Measurements from ENCODE around the gene RHBDD1.

Gene RHBDD1

DNA sequence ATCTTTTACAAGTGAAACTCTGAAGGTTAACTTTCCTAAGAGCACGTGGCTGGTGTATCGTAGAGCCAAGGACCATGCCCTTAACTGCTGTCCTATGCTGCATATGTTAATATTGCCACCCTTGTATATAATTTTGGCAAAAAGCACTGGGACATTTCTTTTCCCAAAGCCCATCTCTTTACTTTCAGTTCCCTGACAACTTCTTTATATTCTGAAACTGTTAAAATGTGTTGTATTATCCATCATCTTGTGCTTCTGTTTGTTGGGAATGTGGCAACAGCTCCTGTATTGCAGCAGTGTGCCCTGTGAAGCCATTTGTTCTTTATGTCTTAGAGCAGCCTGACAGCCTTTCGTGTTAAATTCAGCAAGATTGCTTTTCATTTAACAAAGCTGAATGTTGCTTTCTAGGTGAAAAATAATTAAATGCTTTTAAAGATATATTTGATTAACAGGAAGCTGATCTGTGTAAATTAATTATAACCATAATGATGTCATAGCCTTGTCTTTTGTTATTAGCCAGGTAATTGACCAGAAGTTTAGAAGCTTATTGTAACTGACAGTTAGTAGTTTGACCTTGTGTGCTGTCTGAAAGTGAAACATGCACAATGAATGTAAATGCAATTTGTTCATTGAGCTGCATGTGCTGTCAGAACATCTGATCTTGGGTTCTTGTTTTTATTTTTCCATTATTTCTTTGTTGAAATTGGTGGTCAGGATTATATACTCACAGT lies 9.7 kb downstream of the RHBDD1 start:
- peak; percentile 8 for DNase-seq (ENCODE audit: low read depth, low spot score)

GRCh38 chr2:226847090-226847489 lies 11.2 kb downstream of the RHBDD1 start:
- DNase-seq (ENCODE audit: low read depth, low spot score): no peak

DNA sequence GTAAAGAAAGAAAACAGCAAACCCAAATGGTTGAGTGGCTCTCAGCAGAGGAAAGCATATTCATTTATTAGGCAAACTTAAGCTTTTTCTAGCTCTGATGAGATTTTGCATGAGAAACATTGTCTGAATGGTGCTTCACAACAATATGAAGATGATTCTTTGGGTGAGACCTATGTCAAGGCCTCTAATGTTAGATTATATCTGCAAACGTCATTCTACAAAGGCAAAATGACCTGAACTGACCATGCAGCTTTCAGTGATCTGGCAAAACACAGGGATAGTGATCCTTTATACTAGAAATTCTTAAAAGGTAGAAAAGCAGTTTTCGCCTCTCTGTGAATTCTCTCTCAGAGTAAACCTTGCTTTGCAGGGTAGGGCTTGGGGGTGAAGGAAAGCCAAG lies 11.7 kb downstream of the RHBDD1 start:
- DNase-seq (ENCODE audit: low read depth, low spot score): no peak

DNA sequence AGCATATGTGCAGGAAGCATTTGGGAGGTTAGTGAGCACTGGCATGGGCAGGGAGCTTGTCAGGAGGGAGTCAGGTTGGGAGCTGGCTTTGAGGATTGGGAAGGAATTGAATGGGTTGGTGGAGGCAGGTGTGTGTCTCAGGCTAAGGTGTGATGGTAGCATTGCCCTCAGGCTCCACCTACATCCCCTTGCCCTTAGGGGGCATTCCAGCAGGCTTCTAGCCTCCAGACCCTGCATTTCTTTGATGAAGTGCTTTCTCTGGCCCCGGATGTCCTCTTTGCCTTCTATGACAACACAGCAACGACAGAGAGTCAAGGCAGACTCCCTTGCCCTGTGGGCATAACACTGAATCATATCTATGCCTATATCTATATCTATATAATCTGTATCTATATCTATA lies 13.5 kb downstream of the RHBDD1 start:
- DNase-seq (ENCODE audit: low read depth, low spot score): no peak

- DNase-seq (ENCODE audit: low read depth, low spot score): no peak
Measured at GRCh38 chr2:226850024-226850423, 14.2 kb downstream of the RHBDD1 start.

DNA sequence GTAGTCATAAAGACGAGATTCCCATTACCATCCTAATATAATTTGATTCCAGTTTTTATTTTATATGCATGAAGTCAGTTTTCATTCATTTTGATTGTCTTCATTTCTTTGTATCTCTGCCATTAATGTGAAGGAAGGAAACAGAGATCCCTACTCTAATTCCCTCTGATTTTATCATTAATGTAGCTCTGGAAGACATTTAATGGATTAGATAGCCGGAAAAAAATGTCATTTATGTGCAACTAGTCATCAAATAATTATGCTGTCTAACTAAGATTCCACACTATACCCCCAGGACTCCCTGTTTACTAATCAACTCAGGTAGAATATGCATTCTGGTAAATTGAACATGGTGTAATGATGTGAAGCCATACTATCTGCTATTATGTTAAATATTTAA lies 19.9 kb downstream of the RHBDD1 start:
- DNase-seq (ENCODE audit: low read depth, low spot score): no peak

GRCh38 chr2:226860087-226860486 lies 24.2 kb downstream of the RHBDD1 start:
- DNase-seq (ENCODE audit: low read depth, low spot score): no peak

DNA sequence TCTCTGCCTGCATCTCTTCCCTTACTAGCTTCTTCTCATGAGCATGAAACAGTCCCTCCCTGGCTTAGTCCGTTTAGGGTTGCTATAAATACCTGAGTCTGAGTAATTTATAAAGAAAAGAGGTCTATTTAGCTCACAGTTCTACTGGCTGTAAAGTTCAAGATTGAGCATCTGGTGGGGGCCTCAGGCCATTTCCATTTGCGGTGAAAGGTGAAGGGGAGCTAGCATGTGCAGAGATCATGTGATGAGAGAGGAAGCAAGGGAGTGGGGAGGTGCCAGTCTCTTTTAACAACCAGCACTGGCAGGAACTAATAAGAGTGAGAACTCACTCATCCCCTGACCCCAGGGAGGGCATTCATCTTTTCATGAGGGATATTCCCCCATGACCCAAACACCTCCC lies 26.8 kb downstream of the RHBDD1 start:
- no peak for DNase-seq (ENCODE audit: low read depth, low spot score)

DNA sequence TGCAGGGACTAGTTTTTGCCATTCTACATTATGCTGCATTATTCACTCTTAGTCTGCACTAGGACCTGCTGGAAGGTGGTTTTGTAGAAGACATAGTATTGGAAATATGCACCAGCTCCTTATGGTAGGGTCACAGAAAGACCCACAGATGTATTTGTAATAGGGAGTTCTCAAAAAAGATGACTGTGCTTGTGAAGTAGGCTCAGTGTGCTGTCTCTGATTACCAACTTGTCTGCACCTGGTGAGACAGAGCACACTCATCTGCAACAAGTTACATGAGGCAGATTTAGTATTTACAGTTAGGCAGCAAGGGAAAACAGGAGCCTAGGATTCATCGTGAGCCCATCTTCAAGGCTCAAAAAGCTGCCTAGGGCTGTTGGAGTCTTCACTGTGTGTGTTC lies 29.4 kb downstream of the RHBDD1 start:
- DNase-seq (ENCODE audit: low read depth, low spot score): no peak

- DNase-seq (ENCODE audit: low read depth, low spot score): no peak
Measured at GRCh38 chr2:226865710-226866109, 29.9 kb downstream of the RHBDD1 start.

GRCh38 chr2:226868331-226869162 lies 32.7 kb downstream of the RHBDD1 start:
- peak; percentile 25 for DNase-seq (ENCODE audit: low read depth, low spot score)

DNA sequence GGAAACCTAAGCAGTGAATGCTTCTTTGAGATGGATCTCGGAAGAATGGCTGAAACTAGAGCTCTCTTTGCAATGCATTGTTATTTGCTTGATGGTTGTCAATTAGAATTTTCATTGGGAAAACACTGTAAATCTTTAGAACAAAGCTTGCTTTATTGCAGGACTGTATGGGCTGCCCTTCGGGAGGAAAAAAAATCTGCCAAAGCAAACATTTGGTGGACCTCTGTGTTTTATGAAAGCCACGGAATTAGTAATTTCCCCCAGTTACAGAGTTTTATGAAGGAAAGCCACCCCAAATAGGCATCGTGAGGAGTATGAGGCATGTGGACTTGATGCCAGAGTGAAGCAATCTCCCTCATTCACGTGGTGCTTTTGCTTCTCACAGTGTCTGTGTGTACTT lies 33.5 kb downstream of the RHBDD1 start:
- DNase-seq (ENCODE audit: low read depth, low spot score): peak; percentile 31

DNA sequence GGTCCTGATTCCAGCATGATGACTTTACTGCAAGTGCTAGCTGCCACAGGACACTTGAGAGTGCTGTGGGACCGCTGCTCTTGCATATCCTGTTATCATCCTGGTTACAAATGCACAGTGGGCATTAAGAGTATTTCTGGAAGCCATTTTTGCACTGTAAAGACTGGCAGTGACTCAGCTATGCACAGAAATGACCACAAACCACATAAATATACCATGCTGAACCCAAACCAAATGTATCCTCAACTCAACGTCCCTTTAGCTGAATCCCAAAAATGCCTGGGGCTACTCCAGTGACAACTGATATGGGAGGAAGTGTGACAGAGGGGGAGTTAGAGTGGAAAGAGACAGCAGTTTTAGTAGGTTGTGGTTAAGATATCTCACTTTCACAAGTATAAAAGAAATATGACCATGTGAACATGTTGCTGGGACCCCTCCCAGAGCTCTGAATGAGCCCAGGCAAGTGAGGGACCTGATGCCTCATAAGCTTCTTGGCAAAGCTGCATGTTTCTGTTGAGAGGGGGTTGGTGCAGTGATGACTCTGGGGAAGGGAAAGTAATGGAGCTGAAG lies 37.3 kb downstream of the RHBDD1 start:
- peak; percentile 6 for DNase-seq (ENCODE audit: low read depth, low spot score)

DNA sequence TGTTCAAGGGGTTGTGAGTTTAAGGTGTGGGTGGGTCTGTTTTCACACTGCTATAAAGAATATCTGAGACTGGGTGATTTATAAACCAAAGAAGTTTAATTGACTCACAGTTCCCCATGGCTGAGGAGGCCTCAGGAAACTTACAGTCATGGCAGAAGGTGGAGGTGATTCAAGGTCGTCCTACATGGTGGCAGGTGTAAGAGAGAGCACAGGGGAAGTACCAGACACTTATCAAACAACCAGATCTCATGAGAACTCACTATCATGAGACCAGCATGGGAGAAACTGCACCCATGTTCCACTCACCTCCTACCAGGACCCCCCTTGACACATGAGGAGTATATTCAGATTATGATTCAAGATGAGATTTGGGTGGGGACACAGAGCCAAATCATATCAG lies 38.0 kb downstream of the RHBDD1 start:
- DNase-seq (ENCODE audit: low read depth, low spot score): no peak

DNA sequence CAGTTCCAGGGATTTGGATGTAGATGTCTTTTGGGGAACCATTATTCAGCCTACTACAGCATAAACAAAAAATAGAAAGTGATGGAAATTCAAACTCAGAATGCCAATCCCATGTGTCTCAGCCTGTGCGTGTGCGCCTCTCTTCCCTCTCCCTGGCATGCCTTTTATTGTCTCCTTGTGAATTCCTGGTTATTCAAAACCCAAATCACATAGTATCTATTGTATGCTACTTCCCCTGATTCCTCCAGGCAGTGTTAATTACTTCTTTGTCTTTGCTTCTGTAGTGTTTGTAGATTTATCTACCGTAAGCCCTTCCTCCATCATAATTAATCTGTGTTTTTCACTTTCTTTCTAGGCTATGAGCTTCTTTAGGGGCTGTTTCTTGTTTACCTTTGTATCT lies 38.9 kb downstream of the RHBDD1 start:
- no peak for DNase-seq (ENCODE audit: low read depth, low spot score)

- no peak for DNase-seq (ENCODE audit: low read depth, low spot score)
Measured at GRCh38 chr2:226875438-226876225, 39.8 kb downstream of the RHBDD1 start.

GRCh38 chr2:226877491-226877890 lies 41.6 kb downstream of the RHBDD1 start:
- DNase-seq (ENCODE audit: low read depth, low spot score): no peak

DNA sequence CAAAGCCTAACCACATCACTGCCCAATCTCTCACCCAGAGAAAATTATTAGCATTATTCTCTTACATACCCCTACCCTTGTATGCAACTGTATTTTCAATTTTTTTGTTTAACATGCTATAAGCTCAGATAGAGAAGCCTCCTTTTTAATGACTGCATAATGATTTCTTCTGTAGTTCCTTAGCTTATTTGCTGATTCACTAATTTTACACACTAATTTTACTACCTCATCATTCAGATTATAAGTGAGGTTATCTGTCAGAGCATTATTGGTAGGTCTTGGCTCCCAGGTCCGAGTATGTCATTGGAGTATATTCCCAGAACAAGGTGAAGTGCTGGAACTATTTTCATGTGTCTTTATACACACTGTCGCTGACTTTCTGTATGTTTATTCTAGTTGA lies 45.4 kb downstream of the RHBDD1 start:
- DNase-seq (ENCODE audit: low read depth, low spot score): no peak

DNA sequence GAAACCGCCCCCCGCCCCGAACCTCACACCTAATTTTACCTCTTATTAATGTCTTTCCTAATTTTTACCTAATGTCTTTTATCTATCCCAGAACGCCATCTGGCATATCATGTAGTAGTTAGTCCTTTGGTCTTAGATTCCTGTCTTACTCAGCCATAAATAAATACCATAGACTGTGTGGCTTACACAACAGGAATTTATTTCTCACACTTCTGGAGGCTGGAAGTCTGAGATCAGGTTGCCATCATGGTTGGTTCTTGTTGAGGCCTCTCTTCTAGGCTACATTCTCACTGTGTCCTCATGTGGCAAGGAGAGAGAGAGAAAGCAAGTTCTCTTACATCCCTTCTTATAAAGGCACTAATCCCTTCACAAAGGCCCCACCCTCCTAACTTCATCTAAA lies 46.8 kb downstream of the RHBDD1 start:
- DNase-seq (ENCODE audit: low read depth, low spot score): no peak

DNA sequence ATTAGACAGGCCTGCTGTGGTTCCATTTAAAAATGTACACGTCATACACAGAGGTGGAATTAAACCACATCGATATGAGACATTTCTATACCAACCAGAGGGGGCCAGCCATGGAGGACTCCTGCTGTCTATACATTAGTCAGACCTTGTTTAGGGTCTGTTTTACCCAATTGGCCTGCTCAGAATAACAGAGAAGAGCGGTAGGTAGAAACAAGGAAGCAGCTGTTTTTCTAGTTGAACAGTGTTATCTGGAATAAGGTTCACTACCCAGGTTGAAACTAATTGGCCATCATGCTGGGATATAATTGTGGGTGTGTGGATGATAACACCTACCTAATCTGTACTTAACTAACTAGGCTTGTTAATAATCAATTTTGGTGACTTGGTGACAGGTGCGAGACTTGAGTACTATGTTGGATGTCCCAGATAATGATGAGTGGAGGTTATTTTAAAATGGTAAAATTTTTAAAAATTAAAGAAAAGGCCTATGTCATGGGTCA lies 47.5 kb downstream of the RHBDD1 start:
- DNase-seq (ENCODE audit: low read depth, low spot score): no peak

DNA sequence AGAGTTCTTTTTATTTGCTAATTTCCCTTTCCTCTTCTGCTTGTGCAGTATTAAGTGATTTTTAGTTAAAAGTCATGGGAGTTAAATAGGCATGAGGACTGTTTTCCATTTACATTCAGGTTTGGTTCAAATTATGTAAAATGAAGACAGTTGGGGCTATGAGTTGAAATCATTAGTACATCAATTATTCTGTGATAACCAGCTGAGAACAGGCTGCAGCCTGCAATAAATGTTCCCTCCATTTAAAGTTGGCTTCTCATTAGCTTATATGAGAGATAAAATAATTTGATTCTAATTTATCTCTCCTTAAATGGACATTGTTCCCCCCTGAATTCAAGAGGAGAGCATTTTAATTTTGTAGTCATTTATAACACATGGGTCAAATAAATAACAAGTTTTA lies 48.3 kb downstream of the RHBDD1 start:
- DNase-seq (ENCODE audit: low read depth, low spot score): no peak
